H9 (cell line): ENCODE results near the gene APC. TPM values are rescaled to one million over a fixed set of nuclear protein-coding genes. Genes with fewer than 3 reads are reported as not detected.

ENCODE experiments used
- DNase-seq: peaks from one replicate; pipeline ENCODE4 v3.0.0-alpha.2; 2017
- H2AFZ ChIP-seq: one replicate; pipeline ENCODE4 v1.6.1; 2013; ENCODE audit warnings: mild to moderate bottlenecking, low read length, control low read depth, moderate library complexity
- H2AK5ac ChIP-seq: 2 replicates; pipeline ENCODE4 v1.6.1; 2013; ENCODE audit warnings: low read length, control low read depth, mixed read lengths; ENCODE audit not compliant: insufficient read length
- H2BK120ac ChIP-seq: one replicate; pipeline ENCODE4 v1.6.1; 2013; ENCODE audit warnings: low read depth, mild to moderate bottlenecking, low read length, control low read depth, inconsistent platforms; ENCODE audit not compliant: poor library complexity, severe bottlenecking
- H2BK12ac ChIP-seq: 2 replicates; pipeline ENCODE4 v1.6.1; 2013; ENCODE audit warnings: low read length, control low read depth, mixed read lengths, low read depth; ENCODE audit not compliant: insufficient read length
- H2BK15ac ChIP-seq: 2 replicates; pipeline ENCODE4 v1.6.1; 2013; ENCODE audit warnings: low read depth, low read length, control low read depth
- H2BK20ac ChIP-seq: one replicate; pipeline ENCODE4 v1.6.1; 2013; ENCODE audit warnings: low read depth, mild to moderate bottlenecking, low read length, control low read depth, inconsistent platforms; ENCODE audit not compliant: poor library complexity, severe bottlenecking
- H2BK5ac ChIP-seq: 2 replicates; pipeline ENCODE4 v1.6.1; 2013; ENCODE audit warnings: low read length, control low read depth, mixed read lengths; ENCODE audit not compliant: insufficient read length
- H3K14ac ChIP-seq: 2 replicates; pipeline ENCODE4 v1.6.1; 2013; ENCODE audit warnings: low read length, control low read depth; ENCODE audit not compliant: insufficient read depth
- H3K18ac ChIP-seq: 2 replicates; pipeline ENCODE4 v1.6.1; 2013; ENCODE audit warnings: low read depth, mild to moderate bottlenecking, mixed read lengths, low read length, control low read depth; ENCODE audit not compliant: insufficient read length
- H3K23ac ChIP-seq: 2 replicates; pipeline ENCODE4 v1.6.1; 2013; ENCODE audit warnings: low read length, control low read depth, mixed read lengths, low read depth; ENCODE audit not compliant: insufficient read length
- H3K23me2 ChIP-seq: 2 replicates; pipeline ENCODE4 v1.6.1; 2013; ENCODE audit warnings: low read depth, mild to moderate bottlenecking, mixed read lengths, low read length, control low read depth; ENCODE audit not compliant: insufficient read length, poor library complexity, severe bottlenecking
- H3K27ac ChIP-seq: 2 replicates; pipeline ENCODE4 v1.5.1; 2013; ENCODE audit warnings: low read length, control low read depth, mixed read lengths, low read depth; ENCODE audit not compliant: insufficient read length
- H3K27me3 ChIP-seq: 2 replicates; pipeline ENCODE4 v1.6.1; 2013; ENCODE audit warnings: low read length, control low read depth, inconsistent platforms; ENCODE audit not compliant: insufficient read depth
- H3K4ac ChIP-seq: 2 replicates; pipeline ENCODE4 v1.6.1; 2013; ENCODE audit warnings: low read depth, mild to moderate bottlenecking, control low read depth, inconsistent platforms, low read length, moderate library complexity
- H3K4me1 ChIP-seq: 2 replicates; pipeline ENCODE4 v1.6.1; 2013; ENCODE audit warnings: low read length, control low read depth, inconsistent platforms; ENCODE audit not compliant: insufficient read depth
- H3K4me2 ChIP-seq: 2 replicates; pipeline ENCODE4 v1.6.1; 2013; ENCODE audit warnings: low read length, control low read depth, mixed read lengths; ENCODE audit not compliant: insufficient read length, insufficient read depth
- H3K56ac ChIP-seq: 2 replicates; pipeline ENCODE4 v1.6.1; 2013; ENCODE audit warnings: low read depth, mild to moderate bottlenecking, mixed read lengths, low read length, control low read depth; ENCODE audit not compliant: insufficient read length
- H3K79me1 ChIP-seq: 2 replicates; pipeline ENCODE4 v1.6.1; 2013; ENCODE audit warnings: low read depth, mild to moderate bottlenecking, moderate library complexity, low read length, control low read depth, inconsistent platforms; ENCODE audit not compliant: insufficient read depth, poor library complexity, severe bottlenecking
- H3K79me2 ChIP-seq: 2 replicates; pipeline ENCODE4 v1.6.1; 2013; ENCODE audit warnings: low read length, control low read depth, inconsistent platforms; ENCODE audit not compliant: insufficient read depth
- H3K9ac ChIP-seq: 2 replicates; pipeline ENCODE4 v1.6.1; 2013; ENCODE audit warnings: low read length, control low read depth, mixed read lengths; ENCODE audit not compliant: insufficient read length; ENCODE audit errors: extremely low read depth
- H3K9me3 ChIP-seq: one replicate; pipeline ENCODE4 v1.6.1; 2013; ENCODE audit warnings: low read depth, low read length, inconsistent platforms; ENCODE audit not compliant: control insufficient read depth
- H3T11ph ChIP-seq: one replicate; pipeline ENCODE4 v1.6.1; 2013; ENCODE audit warnings: mild to moderate bottlenecking, low read length, control low read depth, inconsistent platforms
- H4K20me1 ChIP-seq: one replicate; pipeline ENCODE4 v1.6.1; 2013; ENCODE audit not compliant: control insufficient read depth, insufficient read length, insufficient read depth
- H4K5ac ChIP-seq: 2 replicates; pipeline ENCODE4 v1.6.1; 2013; ENCODE audit warnings: low read depth, mild to moderate bottlenecking, mixed read lengths, low read length, control low read depth; ENCODE audit not compliant: insufficient read length
- H4K8ac ChIP-seq: replicated peaks from 2 replicates; pipeline ENCODE4 v1.6.1; 2013; ENCODE audit warnings: low read length, control low read depth, mixed read lengths, low read depth; ENCODE audit not compliant: insufficient read length
- H4K91ac ChIP-seq: 2 replicates; pipeline ENCODE4 v1.6.1; 2013; ENCODE audit warnings: low read depth, mild to moderate bottlenecking, moderate library complexity, mixed read lengths, low read length, control low read depth; ENCODE audit not compliant: insufficient read length
- H3K27ac Mint-ChIP-seq, 3 experiments: 2 replicates in 2 of 3; 3 replicates in 1 of 3; pipeline ENCODE4 v1.8.0; 2020 to 2021; ENCODE audit warnings: mixed read lengths in 3 of 3, mild to moderate bottlenecking in 1 of 3, moderate library complexity in 1 of 3
- H3K27me3 Mint-ChIP-seq: 2 replicates; pipeline ENCODE4 v1.8.0; 2021; ENCODE audit warnings: low read depth, mild to moderate bottlenecking, moderate library complexity, mixed read lengths
- H3K36me3 Mint-ChIP-seq, 3 experiments: 2 replicates in 2 of 3; 3 replicates in 1 of 3; pipeline ENCODE4 v1.8.0; 2020 to 2021; ENCODE audit warnings: low read depth in 3 of 3, mixed read lengths in 3 of 3; ENCODE audit not compliant: insufficient read depth in 1 of 3
- H3K4me1 Mint-ChIP-seq, 2 experiments: 2 replicates each; pipeline ENCODE4 v1.8.0; 2020; ENCODE audit warnings: mixed read lengths in 2 of 2
- H3K4me3 Mint-ChIP-seq, 2 experiments: 2 replicates in 1 of 2; 3 replicates in 1 of 2; pipeline ENCODE4 v1.8.0; 2020 to 2021; ENCODE audit warnings: mild to moderate bottlenecking in 2 of 2, mixed read lengths in 2 of 2, moderate library complexity in 1 of 2
- H3K9me3 Mint-ChIP-seq, 2 experiments: 2 replicates in 1 of 2; 3 replicates in 1 of 2; pipeline ENCODE4 v1.8.0; 2020; ENCODE audit warnings: mild to moderate bottlenecking in 2 of 2, mixed read lengths in 2 of 2, moderate library complexity in 1 of 2
- CTCF ChIP-seq: fragments of 200-600 bp; sonication (generic); conservative IDR thresholded peaks from 3 replicates; pipeline ENCODE4 v1.8.0; 2021; ENCODE audit warnings: antibody characterized with exemption, mild to moderate bottlenecking
- total RNA-seq: library from RNA; stranded (reverse); gene quantifications from 2 replicates; pipeline ENCODE4 v1.2.1, GENCODE V29; 2021

The APC gene
- total RNA-seq, 1 experiment from 2014 or later, result 29.3 TPM

GRCh38 chr5:112772124-112772523 is 34.4 kb downstream of the APC start:
- no peaks in the 10 kb centered on the region for H3K23me2 ChIP-seq
- no peak overlapping the region for H2AFZ ChIP-seq
- TF ChIP-seq CTCF, result no peak
- no peak overlapping the region for H3K9ac ChIP-seq
- H4K8ac ChIP-seq, result no peak overlapping the region
- H3K4me1 Mint-ChIP-seq, result no peaks in the 10 kb centered on the region
- no peak overlapping the region for H3T11ph ChIP-seq
- H3K18ac ChIP-seq, result no peak overlapping the region
- H4K20me1 ChIP-seq, result no peaks in the 10 kb centered on the region
- H4K91ac ChIP-seq, result no peak overlapping the region
- no peaks in the 10 kb centered on the region for H3K9me3 ChIP-seq
- no peak overlapping the region for H3K4ac ChIP-seq
- H2BK12ac ChIP-seq, result no peak overlapping the region
- no peaks in the 10 kb centered on the region for H3K79me1 ChIP-seq
- no peak overlapping the region for H3K56ac ChIP-seq
- no peak overlapping the region for H3K4me2 ChIP-seq
- H3K27ac ChIP-seq, result no peak overlapping the region
- H3K9me3 Mint-ChIP-seq, result no peaks in the 10 kb centered on the region
- no peaks in the 10 kb centered on the region for H3K27me3 Mint-ChIP-seq
- H3K4me3 Mint-ChIP-seq, result no peak overlapping the region
- peaks cover 5 to 17% (median 16%) of the 10 kb centered on the region in 3 experiments; a peak in 6 of 7 replicates for H3K36me3 Mint-ChIP-seq
- no peak overlapping the region for H3K27ac Mint-ChIP-seq
- no peak overlapping the region for H2BK15ac ChIP-seq
- no peak overlapping the region for H4K5ac ChIP-seq
- H2BK5ac ChIP-seq, result no peak overlapping the region
- no peaks in the 10 kb centered on the region for H3K27me3 ChIP-seq
- H3K4me1 ChIP-seq, result no peaks in the 10 kb centered on the region
- no peak for DNase-seq
- no peak overlapping the region for H3K14ac ChIP-seq
- H3K79me2 ChIP-seq, result no peaks in the 10 kb centered on the region
- no peak overlapping the region for H3K23ac ChIP-seq
- H2BK20ac ChIP-seq, result no peak overlapping the region
- no peak overlapping the region for H2BK120ac ChIP-seq
- no peak overlapping the region for H2AK5ac ChIP-seq
